Omental fat pad (tissue), 4 donors: ENCODE results near the gene COX15. TPM values are rescaled to one million over a fixed set of nuclear protein-coding genes. Genes with fewer than 3 reads are reported as not detected.
"Not testable (repeated sequence)": the region's sequence is repeated elsewhere in the genome, so short reads cannot be mapped to it uniquely, and the experiment has no call there.

ENCODE experiments used
- ATAC-seq: fragments of 150-250 bp; one replicate; pipeline ENCODE4 v1.9.1; 2016; ENCODE audit warnings: mild to moderate bottlenecking, moderate library complexity; ENCODE audit not compliant: low FRiP score
- DNase-seq: peaks from one replicate; pipeline ENCODE4 v3.0.0-alpha.2; 2019; ENCODE audit warnings: low spot score
- CTCF ChIP-seq, 3 donors: fragments of 450-650 bp; IDR thresholded peaks; one replicate each; pipeline ENCODE4 v1.5.1; 2016 to 2017; ENCODE audit warnings: antibody characterized with exemption in 3 of 3, mild to moderate bottlenecking in 3 of 3, moderate library complexity in 2 of 3
- total RNA-seq, 4 donors: library from RNA; depleted of rRNA; stranded (reverse); fragments of >200 nt; gene quantifications; one replicate each; pipeline ENCODE4 v1.1.0, GENCODE V29; 2016

Gene COX15
- total RNA-seq, 4 donors from 2014 or later = 16.8 to 37.7 (median 32.8) TPM

- no peak for ATAC-seq
- TF ChIP-seq CTCF (IDR thresholded peaks at IDR 0.05) = no peak
- DNase-seq = no peak
These were observed 24.2 kb upstream of the COX15 start for GRCh38 chr10:99756159-99756558.

GRCh38 chr10:99754670-99755069, 22.7 kb upstream of the COX15 start:
- ATAC-seq (no peak), DNase-seq (no peak)
- TF ChIP-seq CTCF (IDR thresholded peaks at IDR 0.05) = no peak

- TF ChIP-seq CTCF (IDR thresholded peaks at IDR 0.05) = no peak
- ATAC-seq = no peak
- DNase-seq = no peak
These were observed 18.7 kb upstream of the COX15 start for GRCh38 chr10:99750641-99751040.

- TF ChIP-seq CTCF (IDR thresholded peaks at IDR 0.05) = no peak
- no peak for ATAC-seq
- DNase-seq = no peak
These were observed 17.0 kb upstream of the COX15 start for GRCh38 chr10:99748823-99749451.

- not testable (repeated sequence) for ATAC-seq, DNase-seq
These were observed 14.2 kb upstream of the COX15 start for GRCh38 chr10:99746166-99746565.

- no peak for TF ChIP-seq CTCF (IDR thresholded peaks at IDR 0.05)
- no peak for ATAC-seq
- DNase-seq = no peak
These were observed 11.9 kb upstream of the COX15 start for GRCh38 chr10:99743841-99744240.

- ATAC-seq (no peak), DNase-seq (no peak)
- TF ChIP-seq CTCF (IDR thresholded peaks at IDR 0.05) = no peak
These were observed 10.8 kb upstream of the COX15 start for GRCh38 chr10:99742701-99743100.
